ENCODE results near the gene TEX19.

TEX19 gene
- long read RNA-seq: 0 reads

GRCh38 chr17:82358465-82359350 lies at the start of gene TEX19:
TEX19 (plus strand) TSS chr17:82359247; CDS start chr17:82362151, 2,904 bp downstream.
- Histone ChIP-seq H3K27ac (replicated peaks) (no peak within 1 kb of the TSS; the same call in 1 of the 2 replicates), H3K27me3 (ENCODE audit: insufficient read depth, poor library complexity, severe bottlenecking) (no peaks in the 10 kb centered on the region), H3K4me3 (replicated peaks; ENCODE audit: insufficient read depth, low read length) (no peak within 1 kb of the TSS)
- DNase-seq (ENCODE audit: low read depth in 1 of 2, low spot score in 1 of 2): no peak
- TF ChIP-seq SPI1 (IDR thresholded peaks at IDR 0.05; ENCODE audit: borderline replicate concordance, low read depth) (no peak), CTCF (IDR thresholded peaks at IDR 0.05; ENCODE audit: insufficient read depth, low read length) (no peak), GABPA (IDR thresholded peaks at IDR 0.05; ENCODE audit: low read depth) (no peak), POLR2AphosphoS5 (IDR thresholded peaks at IDR 0.05; ENCODE audit: low read depth) (no peak)

- no peak overlapping the region for H3K27ac ChIP-seq (replicated peaks)
- H3K27me3 ChIP-seq (ENCODE audit: insufficient read depth, poor library complexity, severe bottlenecking): no peaks in the 10 kb centered on the region
- H3K4me3 ChIP-seq (replicated peaks; ENCODE audit: insufficient read depth, low read length): no peak overlapping the region
- TF ChIP-seq CTCF (IDR thresholded peaks at IDR 0.05; ENCODE audit: insufficient read depth, low read length) (no peak), SPI1 (IDR thresholded peaks at IDR 0.05; ENCODE audit: borderline replicate concordance, low read depth) (no peak), REST (IDR thresholded peaks at IDR 0.05; ENCODE audit: insufficient replicate concordance, low read depth) (no peak)
- DNase-seq (ENCODE audit: low read depth in 1 of 2, low spot score in 1 of 2): no peak
Observed at GRCh38 chr17:82309656-82310570, 49.1 kb upstream of the TEX19 start.

- H3K27me3 ChIP-seq (ENCODE audit: insufficient read depth, poor library complexity, severe bottlenecking): peaks cover 3% of the 10 kb centered on the region
- H3K27ac ChIP-seq (replicated peaks): no peak overlapping the region
- DNase-seq (ENCODE audit: low read depth in 1 of 2, low spot score in 1 of 2): no peak
- no peak overlapping the region for H3K4me3 ChIP-seq (replicated peaks; ENCODE audit: insufficient read depth, low read length)
- no peak for TF ChIP-seq CTCF (IDR thresholded peaks at IDR 0.05; ENCODE audit: insufficient read depth, low read length)
- no peak for TF ChIP-seq GABPA (IDR thresholded peaks at IDR 0.05; ENCODE audit: low read depth)
- TF ChIP-seq POLR2AphosphoS5 (IDR thresholded peaks at IDR 0.05; ENCODE audit: low read depth): no peak
- no peak for TF ChIP-seq REST (IDR thresholded peaks at IDR 0.05; ENCODE audit: insufficient replicate concordance, low read depth)
- TF ChIP-seq SPI1 (IDR thresholded peaks at IDR 0.05; ENCODE audit: borderline replicate concordance, low read depth): no peak
Observed at GRCh38 chr17:82310877-82311276, 48.2 kb upstream of the TEX19 start.

All from HL-60 (cell line).